Heart right ventricle (tissue), 16 donors: ENCODE results near the gene SMOC1. TPM values are rescaled to one million over a fixed set of nuclear protein-coding genes. Genes with fewer than 3 reads are reported as not detected.

Experiments used
- ATAC-seq, 8 donors: fragments of 200-7000 bp; cut with Tn5 transposase; one replicate each; pipeline ENCODE4 v1.9.1; 2020; ENCODE audit warnings: mild to moderate bottlenecking in 8 of 8, moderate library complexity in 8 of 8, moderate number of reproducible peaks in 1 of 8
- DNase-seq, 2 donors: peaks; one replicate each; pipeline ENCODE4 v3.0.0-alpha.2; 2020
- H3K27ac ChIP-seq, 10 donors: fragments of 200-600 bp; sonication (generic) in 2 of 10; one replicate each; pipeline versions ENCODE4 v1.5.0 to v1.8.0; 2020 to 2022; ENCODE audit warnings: mild to moderate bottlenecking in 3 of 10
- H3K27me3 ChIP-seq, 7 donors: fragments of 200-600 bp; one replicate each; pipeline ENCODE4 v1.8.0; 2021 to 2022; ENCODE audit warnings: mild to moderate bottlenecking in 2 of 7
- H3K36me3 ChIP-seq, 9 donors: fragments of 200-600 bp; sonication (generic) in 1 of 9; one replicate each; pipeline versions ENCODE4 v1.5.0 to v1.8.0; 2020 to 2022; ENCODE audit warnings: mild to moderate bottlenecking in 2 of 9
- H3K4me1 ChIP-seq, 9 donors: fragments of 200-600 bp; sonication (generic) in 1 of 9; one replicate each; pipeline versions ENCODE4 v1.5.0 to v1.8.0; 2020 to 2022; ENCODE audit warnings: mild to moderate bottlenecking in 4 of 9
- H3K4me3 ChIP-seq, 10 donors: fragments of 200-600 bp; sonication (generic) in 2 of 10; one replicate each; pipeline versions ENCODE4 v1.5.0 to v1.8.0; 2020 to 2022; ENCODE audit warnings: mild to moderate bottlenecking in 7 of 10, moderate library complexity in 2 of 10
- H3K9me3 ChIP-seq, 11 donors: fragments of 200-600 bp in 10 of 11; sonication (generic) in 2 of 11; one replicate each; pipeline versions ENCODE4 v1.5.0 to v1.8.0; 2013 to 2022; ENCODE audit warnings: mild to moderate bottlenecking in 2 of 11, control low read depth in 1 of 11, moderate library complexity in 1 of 11
- CTCF ChIP-seq, 9 donors: fragments of 200-600 bp; sonication (generic) in 2 of 9; IDR thresholded peaks; one replicate each; pipeline versions ENCODE4 v1.5.0 to v1.8.0; 2021 to 2022; ENCODE audit warnings: antibody characterized with exemption in 9 of 9, mild to moderate bottlenecking in 5 of 9, moderate library complexity in 1 of 9
- WGBS, 2 donors: extraction: QIAGEN DNeasy Blood & Tissue Kit; methylation state at CpG; one replicate each; pipeline ENCODE4 v1.1.7; 2013; ENCODE audit warnings: inconsistent platforms in 1 of 2; 5-methylcytosine and 5-hydroxymethylcytosine counted together
- intact Hi-C, 10 donors: fragments of 100-400 bp; cut with DNase I; formaldehyde crosslinking; loops; one replicate each; pipeline versions ENCODE4 v1.11.1 to v1.14.2; 2022
- polyA plus RNA-seq, 2 donors: library from polyadenylated mRNA; stranded (reverse); fragments of 200-250 nt; gene quantifications; one replicate each; pipeline ENCODE4 v1.2.3, GENCODE V29; 2013
- total RNA-seq, 10 donors: library from RNA; stranded (reverse); fragmentation: NEBNext Ultra II Directional in 3 of 10; extraction: Animal tissue kit (Norgen Biotek cat#: 25700) in 3 of 10; gene quantifications; one replicate each; pipeline versions ENCODE4 v1.2.1 to v1.2.4, GENCODE V29; 2021 to 2023
- donor health status: Arrhythmogenic right ventricular cardiomyopathy.
- donor health status: ischemic (EF 13 %, LVEDD 7.1; RV severe dilation, severe dysfunction).
- donor health status: healthy with polysubstance abuse.
- donor health status: DM: no; HTN: yes; CAD: no.
- donor health status: DM: no; HTN: no; CAD: no.
- donor health status: ischemic (EF 25% LVEDD 6.9; RV normal size, moderate dysfunction).
- donor health status: ischemic (EF 25% LVEDD 5.7; RV mildly dilated, moderate dysfunction).
- donor health status: healthy.
- donor health status: DM: yes; HTN: yes; CAD: no.
- donor health status: Ischemic cardiomyopathy.
- donor health status: ischemic (EF 35%, LVEDD 5.7; RV mildly dilated, moderate dysfunction).
- donor health status: nonischemic (EF 11% LVEDD 7.7; RV severe dilation, severe dysfunction).
- donor health status: DM: yes; HTN: yes; CAD: no.
- donor health status: PGD.
- donor health status: ischemic (EF 29% LVEDD 5.4; RV normal size, mild dysfunction).
- donor health status: nonischemic (EF 23%, LVEDD 6.1; RV moderate dilation, normal function).

Gene SMOC1
- total and polyA plus RNA-seq, 12 donors, result 0.15 to 6.8 (median 1.3) TPM

DNA sequence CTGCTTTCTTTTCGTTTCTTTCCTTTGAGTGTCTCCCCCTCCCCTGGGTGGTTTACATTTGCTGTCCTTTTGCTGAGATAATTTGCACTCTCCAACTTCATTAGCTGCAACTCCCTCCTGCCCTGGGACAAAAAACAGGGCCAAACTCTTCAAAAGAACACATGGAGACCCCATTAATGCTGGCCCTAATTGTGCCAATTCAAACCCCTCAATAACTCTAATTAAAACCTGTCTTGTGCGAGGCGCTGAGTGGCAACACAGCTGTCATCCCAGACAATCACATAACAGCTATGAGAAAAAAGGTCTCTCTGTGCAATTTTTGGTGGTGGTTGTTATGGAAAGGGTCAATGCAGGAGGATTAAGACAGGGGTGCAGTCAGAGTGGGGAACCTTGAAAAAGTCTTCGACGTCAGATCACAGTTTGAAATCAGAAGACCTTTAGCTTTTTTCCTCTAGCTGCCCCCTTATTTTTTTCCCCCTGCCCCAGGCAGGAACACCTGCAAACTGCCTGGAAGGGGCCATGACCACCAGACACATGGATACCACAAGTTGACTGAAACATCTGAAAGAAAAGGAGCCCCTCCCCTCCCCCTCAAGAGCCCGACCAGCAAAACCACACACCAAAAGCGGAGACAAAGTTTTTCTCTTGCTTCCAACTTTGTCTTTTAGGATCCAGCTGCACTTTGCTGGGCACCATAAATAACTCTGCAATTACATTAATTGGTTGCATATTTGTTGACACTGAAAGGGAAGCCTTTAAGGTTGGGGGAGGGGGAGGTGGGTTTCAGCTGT lies 26.5 kb upstream of the SMOC1 start:
- no peaks in the 10 kb centered on the region for H3K4me1 ChIP-seq
- no peaks in the 10 kb centered on the region for H3K36me3 ChIP-seq
- no peak for TF ChIP-seq CTCF (IDR thresholded peaks at IDR 0.05)
- DNase-seq (no peak), ATAC-seq (no peak)
- H3K27ac ChIP-seq, result no peak overlapping the region
- H3K27me3 ChIP-seq, result peaks cover 0 to 37% (median 18%) of the 10 kb centered on the region in 7 donors
- H3K4me3 ChIP-seq, result no peak overlapping the region
- H3K9me3 ChIP-seq, result no peaks in the 10 kb centered on the region
- intact Hi-C loops, result no loop called here
- WGBS, 2 donors, result 79 to 82% methylated on average over 7 of the region's 7 CpGs

GRCh38 chr14:69853774-69854173 lies 25.4 kb upstream of the SMOC1 start:
- 49 to 58% methylated on average over 7 of the region's 7 CpGs for WGBS, 2 donors
- no peaks in the 10 kb centered on the region for H3K36me3 ChIP-seq
- no peak for TF ChIP-seq CTCF (IDR thresholded peaks at IDR 0.05)
- H3K27me3 ChIP-seq, result peaks cover 0 to 36% (median 13%) of the 10 kb centered on the region in 7 donors
- no peak overlapping the region for H3K27ac ChIP-seq
- H3K4me3 ChIP-seq, result no peak overlapping the region
- intact Hi-C loops, result no loop called here
- ATAC-seq (no peak), DNase-seq (no peak)
- no peaks in the 10 kb centered on the region for H3K4me1 ChIP-seq
- H3K9me3 ChIP-seq, result no peaks in the 10 kb centered on the region

GRCh38 chr14:69854598-69854997 lies 24.6 kb upstream of the SMOC1 start:
- DNase-seq (no peak), ATAC-seq (no peak)
- WGBS, 2 donors, result 59 to 67% methylated on average over 2 of the region's 2 CpGs
- H3K4me1 ChIP-seq, result no peaks in the 10 kb centered on the region
- no peak for TF ChIP-seq CTCF (IDR thresholded peaks at IDR 0.05)
- no peaks in the 10 kb centered on the region for H3K36me3 ChIP-seq
- intact Hi-C loops, result no loop called here
- H3K9me3 ChIP-seq, result no peaks in the 10 kb centered on the region
- H3K27ac ChIP-seq, result no peak overlapping the region
- H3K4me3 ChIP-seq, result no peak overlapping the region
- peaks cover 0 to 44% (median 21%) of the 10 kb centered on the region in 7 donors for H3K27me3 ChIP-seq

GRCh38 chr14:69855180-69855832 lies 23.9 kb upstream of the SMOC1 start:
- 67% methylated on average over 8 of the region's 8 CpGs for WGBS, 2 donors
- Histone ChIP-seq H3K4me3 (no peak overlapping the region), H3K27me3 (peaks cover 0 to 49% (median 24%) of the 10 kb centered on the region in 7 donors), H3K9me3 (no peaks in the 10 kb centered on the region), H3K27ac (no peak overlapping the region), H3K4me1 (no peaks in the 10 kb centered on the region), H3K36me3 (no peaks in the 10 kb centered on the region)
- no peak for ATAC-seq
- no peak for TF ChIP-seq CTCF (IDR thresholded peaks at IDR 0.05)
- intact Hi-C loops, result no loop called here
- no peak for DNase-seq
